ENCODE measurements around the gene FEM1B. TPM values are rescaled to one million over a fixed set of nuclear protein-coding genes. Genes with fewer than 3 reads are reported as not detected.

The FEM1B gene
- total and polyA plus RNA-seq, 4 experiments from 2014 or later = 19.0 to 49.1 (median 38.5) TPM

GRCh38 chr15:68284616-68285258, 7.2 kb downstream of the FEM1B start:
- H3K27ac ChIP-seq (ENCODE audit: low read depth, low read length) = no peak overlapping the region
- intact Hi-C loops (cut with micrococcal nuclease) = no loop called here
- POLR2A ChIA-PET (ENCODE audit: partially characterized antibody) = no interaction called here
- Mint-ChIP-seq H3K9me3 (no peaks in the 10 kb centered on the region), H3K27me3 (no peaks in the 10 kb centered on the region), H3K4me1 (peaks cover 58 to 81% (median 70%) of the 10 kb centered on the region in 4 donors), H3K27ac (no peak overlapping the region), H3K4me3 (peak overlapping the region in 5 of 8 donors; percentile 7 to 63 (median 43)), H3K36me3 (peaks cover 29 to 46% of the 10 kb centered on the region in 2 donors)
- peaks cover 70% of the 10 kb centered on the region for H3K4me1 ChIP-seq (ENCODE audit: insufficient read depth, low read length)
- DNase-seq = no peak
- CTCF ChIA-PET (ENCODE audit: partially characterized antibody) = interaction anchor here (1.2 kb wide), 1 partner anchor 14 kb away, joined by 3 read pairs; no protein-coding TSS in a partner anchor
- H3K4me3 ChIP-seq (ENCODE audit: low read length in 2 of 2) = no peak overlapping the region
- H3K36me3 ChIP-seq (ENCODE audit: insufficient read depth, low read length) = peaks cover 13% of the 10 kb centered on the region
- H3K9me3 ChIP-seq (ENCODE audit: control insufficient read depth in 1 of 2, low read length in 2 of 2) = no peaks in the 10 kb centered on the region
- no peaks in the 10 kb centered on the region for H3K27me3 ChIP-seq (ENCODE audit: insufficient read depth, low read length)

GRCh38 chr15:68285259-68285980, 7.9 kb downstream of the FEM1B start:
- ChIA-PET CTCF (ENCODE audit: partially characterized antibody) (interaction anchor here (0.7 to 1.2 kb wide), 2 partner anchors 13 to 61 kb away, joined by 3 read pairs; no protein-coding TSS in a partner anchor), POLR2A (ENCODE audit: partially characterized antibody) (no interaction called here)
- H3K36me3 ChIP-seq (ENCODE audit: insufficient read depth, low read length) = peaks cover 20% of the 10 kb centered on the region
- intact Hi-C loops (cut with micrococcal nuclease) = no loop called here
- no peaks in the 10 kb centered on the region for H3K9me3 ChIP-seq (ENCODE audit: control insufficient read depth in 1 of 2, low read length in 2 of 2)
- no peak overlapping the region for H3K27ac ChIP-seq (ENCODE audit: low read depth, low read length)
- Mint-ChIP-seq H3K4me1 (peaks cover 57 to 81% (median 69%) of the 10 kb centered on the region in 4 donors), H3K9me3 (no peaks in the 10 kb centered on the region), H3K27me3 (no peaks in the 10 kb centered on the region), H3K27ac (no peak overlapping the region), H3K4me3 (peak overlapping the region in 4 of 8 donors; percentile 3 to 63 (median 15)), H3K36me3 (peaks cover 30 to 46% of the 10 kb centered on the region in 2 donors)
- no peak for DNase-seq
- H3K4me1 ChIP-seq (ENCODE audit: insufficient read depth, low read length) = peaks cover 63% of the 10 kb centered on the region
- no peaks in the 10 kb centered on the region for H3K27me3 ChIP-seq (ENCODE audit: insufficient read depth, low read length)
- H3K4me3 ChIP-seq (ENCODE audit: low read length in 2 of 2) = no peak overlapping the region

GRCh38 chr15:68286256-68286655, 8.7 kb downstream of the FEM1B start:
- CTCF ChIA-PET (ENCODE audit: partially characterized antibody) = interaction anchor here (0.7 kb wide), 1 partner anchor 61 kb away, joined by 3 read pairs; no protein-coding TSS in a partner anchor
- no peaks in the 10 kb centered on the region for H3K9me3 Mint-ChIP-seq
- H3K4me1 ChIP-seq (ENCODE audit: insufficient read depth, low read length) = peaks cover 60% of the 10 kb centered on the region

DNA sequence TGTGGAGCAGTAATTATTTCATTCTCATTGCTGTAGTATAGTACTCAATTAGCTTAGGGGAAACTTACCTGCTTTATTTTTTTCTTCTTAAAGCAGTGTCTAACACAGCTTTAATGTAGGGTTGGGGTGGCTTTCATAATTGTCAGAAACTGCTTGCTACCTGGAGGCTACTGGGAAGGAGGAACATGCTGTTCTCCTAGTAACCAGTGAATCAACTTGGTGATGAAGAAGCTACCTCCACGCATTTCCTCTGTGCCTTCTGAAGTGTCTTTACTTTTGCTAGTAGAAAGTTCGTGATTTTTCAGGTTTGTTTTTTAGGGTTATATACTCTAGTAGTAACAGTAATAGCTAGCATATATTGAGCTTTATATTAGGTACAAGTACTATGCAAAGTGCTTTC, 11.5 kb downstream of the FEM1B start:
- H3K4me3 ChIP-seq (ENCODE audit: low read length in 2 of 2) = no peak overlapping the region
- H3K27me3 Mint-ChIP-seq = no peaks in the 10 kb centered on the region
- no peak for DNase-seq
- no peak overlapping the region for H3K27ac ChIP-seq (ENCODE audit: low read depth, low read length)
- peaks cover 52% of the 10 kb centered on the region for H3K4me1 ChIP-seq (ENCODE audit: insufficient read depth, low read length)
- H3K36me3 ChIP-seq (ENCODE audit: insufficient read depth, low read length) = peaks cover 31% of the 10 kb centered on the region
- no peak overlapping the region for H3K27ac Mint-ChIP-seq
- no peaks in the 10 kb centered on the region for H3K9me3 Mint-ChIP-seq
- H3K9me3 ChIP-seq (ENCODE audit: control insufficient read depth in 1 of 2, low read length in 2 of 2) = no peaks in the 10 kb centered on the region
- peaks cover 47 to 79% (median 62%) of the 10 kb centered on the region in 4 donors for H3K4me1 Mint-ChIP-seq
- POLR2A ChIA-PET (ENCODE audit: partially characterized antibody) = interaction anchor here (3.6 kb wide), 1 partner anchor 11 kb away, joined by 12 read pairs; the partner anchor contains the start of gene FEM1B
- intact Hi-C loops (cut with micrococcal nuclease) = no loop called here
- peak overlapping the region in 1 of 8 donors; percentile 12 for H3K4me3 Mint-ChIP-seq
- H3K27me3 ChIP-seq (ENCODE audit: insufficient read depth, low read length) = no peaks in the 10 kb centered on the region
- H3K36me3 Mint-ChIP-seq = peaks cover 38 to 66% of the 10 kb centered on the region in 2 donors
- CTCF ChIA-PET (ENCODE audit: partially characterized antibody) = interaction anchor here (1.1 to 1.6 kb wide), 4 partner anchors 11 to 36 kb away, joined by 3 to 10 read pairs (median 4); no protein-coding TSS in a partner anchor

More at GRCh38 chr15:68286256-68286655, 8.7 kb downstream of the FEM1B start:
- Histone ChIP-seq H3K27me3 (ENCODE audit: insufficient read depth, low read length) (no peaks in the 10 kb centered on the region), H3K27ac (ENCODE audit: low read depth, low read length) (no peak overlapping the region), H3K36me3 (ENCODE audit: insufficient read depth, low read length) (peaks cover 28% of the 10 kb centered on the region), H3K9me3 (ENCODE audit: control insufficient read depth in 1 of 2, low read length in 2 of 2) (no peaks in the 10 kb centered on the region), H3K4me3 (ENCODE audit: low read length in 2 of 2) (no peak overlapping the region)
- intact Hi-C loops (cut with micrococcal nuclease) = no loop called here
- Mint-ChIP-seq H3K27ac (peak overlapping the region in 2 of 7 donors; percentile 3 to 37), H3K27me3 (no peaks in the 10 kb centered on the region), H3K36me3 (peaks cover 36 to 54% of the 10 kb centered on the region in 2 donors), H3K4me3 (peak overlapping the region in 4 of 8 donors; percentile 17 to 73 (median 55)), H3K4me1 (peaks cover 53 to 78% (median 65%) of the 10 kb centered on the region in 4 donors)
- no peak for DNase-seq
- POLR2A ChIA-PET (ENCODE audit: partially characterized antibody) = interaction anchor here (3.6 kb wide), 1 partner anchor 8 kb away, joined by 12 read pairs; the partner anchor contains the start of gene FEM1B

DNA sequence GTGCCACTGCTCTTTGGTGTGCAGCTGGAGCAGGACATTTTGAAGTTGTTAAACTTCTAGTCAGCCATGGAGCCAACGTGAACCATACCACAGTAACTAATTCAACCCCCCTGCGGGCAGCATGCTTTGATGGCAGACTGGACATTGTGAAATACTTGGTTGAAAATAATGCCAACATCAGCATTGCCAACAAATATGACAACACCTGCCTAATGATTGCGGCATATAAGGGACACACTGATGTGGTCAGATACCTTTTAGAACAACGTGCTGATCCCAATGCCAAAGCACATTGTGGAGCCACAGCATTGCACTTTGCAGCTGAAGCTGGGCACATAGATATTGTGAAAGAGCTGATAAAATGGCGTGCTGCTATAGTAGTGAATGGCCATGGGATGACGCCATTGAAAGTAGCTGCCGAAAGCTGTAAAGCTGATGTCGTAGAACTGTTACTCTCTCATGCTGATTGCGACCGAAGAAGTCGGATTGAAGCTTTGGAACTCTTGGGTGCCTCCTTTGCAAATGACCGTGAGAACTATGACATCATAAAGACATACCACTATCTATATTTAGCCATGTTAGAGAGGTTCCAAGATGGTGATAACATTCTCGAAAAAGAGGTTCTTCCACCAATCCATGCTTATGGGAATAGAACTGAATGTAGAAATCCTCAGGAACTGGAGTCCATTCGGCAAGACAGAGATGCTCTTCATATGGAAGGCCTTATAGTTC, 12.2 kb downstream of the FEM1B start:
- H3K27me3 ChIP-seq (ENCODE audit: insufficient read depth, low read length) = no peaks in the 10 kb centered on the region
- Mint-ChIP-seq H3K27me3 (no peaks in the 10 kb centered on the region), H3K4me3 (peak overlapping the region in 1 of 8 donors; percentile 12), H3K36me3 (peaks cover 34 to 61% of the 10 kb centered on the region in 2 donors), H3K9me3 (no peaks in the 10 kb centered on the region), H3K27ac (peak overlapping the region in 2 of 7 donors; percentile 16 to 24), H3K4me1 (peaks cover 43 to 83% (median 58%) of the 10 kb centered on the region in 4 donors)
- no peak overlapping the region for H3K27ac ChIP-seq (ENCODE audit: low read depth, low read length)
- intact Hi-C loops (cut with micrococcal nuclease) = no loop called here
- no peak overlapping the region for H3K4me3 ChIP-seq (ENCODE audit: low read length in 2 of 2)
- peaks cover 28% of the 10 kb centered on the region for H3K36me3 ChIP-seq (ENCODE audit: insufficient read depth, low read length)
- CTCF ChIA-PET (ENCODE audit: partially characterized antibody) = interaction anchor here (1.1 to 1.6 kb wide), 4 partner anchors 10 to 36 kb away, joined by 3 to 10 read pairs (median 4); no protein-coding TSS in a partner anchor
- H3K9me3 ChIP-seq (ENCODE audit: control insufficient read depth in 1 of 2, low read length in 2 of 2) = no peaks in the 10 kb centered on the region
- DNase-seq = no peak
- peaks cover 46% of the 10 kb centered on the region for H3K4me1 ChIP-seq (ENCODE audit: insufficient read depth, low read length)
- POLR2A ChIA-PET (ENCODE audit: partially characterized antibody) = interaction anchor here (1.0 to 3.6 kb wide), 2 partner anchors 9 to 12 kb away, joined by 4 to 12 read pairs; partner anchors contain the start of gene FEM1B

- Histone ChIP-seq H3K4me3 (ENCODE audit: low read length in 2 of 2) (no peak overlapping the region), H3K27ac (ENCODE audit: low read depth, low read length) (no peak overlapping the region), H3K9me3 (ENCODE audit: control insufficient read depth in 1 of 2, low read length in 2 of 2) (no peaks in the 10 kb centered on the region), H3K4me1 (ENCODE audit: insufficient read depth, low read length) (peaks cover 37% of the 10 kb centered on the region), H3K27me3 (ENCODE audit: insufficient read depth, low read length) (no peaks in the 10 kb centered on the region), H3K36me3 (ENCODE audit: insufficient read depth, low read length) (peaks cover 24% of the 10 kb centered on the region)
- Mint-ChIP-seq H3K27me3 (no peaks in the 10 kb centered on the region), H3K9me3 (no peaks in the 10 kb centered on the region), H3K4me1 (peaks cover 37 to 75% (median 50%) of the 10 kb centered on the region in 4 donors), H3K27ac (no peak overlapping the region), H3K4me3 (no peak overlapping the region), H3K36me3 (peaks cover 25 to 52% of the 10 kb centered on the region in 2 donors)
- ChIA-PET CTCF (ENCODE audit: partially characterized antibody) (interaction anchor here (1.0 to 1.5 kb wide), 2 partner anchors 16 to 38 kb away, joined by 3 to 6 read pairs; no protein-coding TSS in a partner anchor), POLR2A (ENCODE audit: partially characterized antibody) (no interaction called here)
- no peak for DNase-seq
- intact Hi-C loops (cut with micrococcal nuclease) = no loop called here
Observed at GRCh38 chr15:68290715-68291114, 13.2 kb downstream of the FEM1B start.
